Measurements from ENCODE around the gene AMPH. TPM values are rescaled to one million over a fixed set of nuclear protein-coding genes. Genes with fewer than 3 reads are reported as not detected.

Gene AMPH
- total RNA-seq, 1 donor from 2014 or later = 22.1 TPM

- intact Hi-C loops (cut with DNase I) = no loop called here
- DNase-seq (ENCODE audit: low spot score in 2 of 2) = no peak
- Histone ChIP-seq H3K27me3 (no peaks in the 10 kb centered on the region), H3K36me3 (no peaks in the 10 kb centered on the region), H3K4me3 (no peak overlapping the region), H3K27ac (no peak overlapping the region), H3K4me1 (no peaks in the 10 kb centered on the region), H3K9me3 (no peaks in the 10 kb centered on the region)
- TF ChIP-seq CTCF (IDR thresholded peaks at IDR 0.05) = no peak
Observed at GRCh38 chr7:38548605-38549004, 82.6 kb downstream of the AMPH start.

GRCh38 chr7:38546763-38547162 lies 84.4 kb downstream of the AMPH start:
- intact Hi-C loops (cut with DNase I) = no loop called here
- Histone ChIP-seq H3K27me3 (no peaks in the 10 kb centered on the region), H3K4me1 (no peaks in the 10 kb centered on the region), H3K4me3 (no peak overlapping the region), H3K36me3 (no peaks in the 10 kb centered on the region), H3K9me3 (no peaks in the 10 kb centered on the region), H3K27ac (no peak overlapping the region)
- TF ChIP-seq CTCF (IDR thresholded peaks at IDR 0.05) = no peak
- DNase-seq (ENCODE audit: low spot score in 2 of 2) = no peak

GRCh38 chr7:38545977-38546376 lies 85.2 kb downstream of the AMPH start:
- H3K4me1 ChIP-seq = no peaks in the 10 kb centered on the region
- no peak overlapping the region for H3K27ac ChIP-seq
- intact Hi-C loops (cut with DNase I) = no loop called here
- H3K4me3 ChIP-seq = no peak overlapping the region
- H3K9me3 ChIP-seq = no peaks in the 10 kb centered on the region
- no peak for DNase-seq (ENCODE audit: low spot score in 2 of 2)
- no peaks in the 10 kb centered on the region for H3K27me3 ChIP-seq
- H3K36me3 ChIP-seq = no peaks in the 10 kb centered on the region
- TF ChIP-seq CTCF (IDR thresholded peaks at IDR 0.05) = no peak

GRCh38 chr7:38542156-38542555 lies 89.0 kb downstream of the AMPH start:
- Histone ChIP-seq H3K36me3 (no peaks in the 10 kb centered on the region), H3K4me1 (no peaks in the 10 kb centered on the region), H3K9me3 (no peaks in the 10 kb centered on the region), H3K4me3 (no peak overlapping the region), H3K27me3 (no peaks in the 10 kb centered on the region), H3K27ac (no peak overlapping the region)
- intact Hi-C loops (cut with DNase I) = no loop called here
- no peak for TF ChIP-seq CTCF (IDR thresholded peaks at IDR 0.05)
- no peak for DNase-seq (ENCODE audit: low spot score in 2 of 2)

GRCh38 chr7:38541440-38541839 lies 89.7 kb downstream of the AMPH start:
- Histone ChIP-seq H3K4me3 (no peak overlapping the region), H3K27me3 (no peaks in the 10 kb centered on the region), H3K36me3 (no peaks in the 10 kb centered on the region), H3K27ac (no peak overlapping the region), H3K9me3 (no peaks in the 10 kb centered on the region), H3K4me1 (no peaks in the 10 kb centered on the region)
- no peak for DNase-seq (ENCODE audit: low spot score in 2 of 2)
- intact Hi-C loops (cut with DNase I) = no loop called here
- no peak for TF ChIP-seq CTCF (IDR thresholded peaks at IDR 0.05)

- Histone ChIP-seq H3K4me3 (no peak overlapping the region), H3K27ac (no peak overlapping the region), H3K27me3 (no peaks in the 10 kb centered on the region), H3K4me1 (no peaks in the 10 kb centered on the region), H3K36me3 (no peaks in the 10 kb centered on the region), H3K9me3 (no peaks in the 10 kb centered on the region)
- DNase-seq (ENCODE audit: low spot score in 2 of 2) = no peak
- TF ChIP-seq CTCF (IDR thresholded peaks at IDR 0.05) = no peak
- intact Hi-C loops (cut with DNase I) = no loop called here
Observed at GRCh38 chr7:38539477-38540081, 91.6 kb downstream of the AMPH start.

Measured in ascending aorta (tissue), 2 donors.